ENCODE measurements around the gene CHRND. TPM values are rescaled to one million over a fixed set of nuclear protein-coding genes. Genes with fewer than 3 reads are reported as not detected.
"Not testable (repeated sequence)": the region's sequence is repeated elsewhere in the genome, so short reads cannot be mapped to it uniquely, and the experiment has no call there.

Gene CHRND
- total RNA-seq, 1 experiment from 2014 or later, result 0.05 TPM

- DNase-seq (ENCODE audit: extremely low read depth, low read depth), result no peak
Observed at GRCh38 chr2:232524771-232525170, 1.2 kb upstream of the CHRND start.

- no peak for DNase-seq (ENCODE audit: extremely low read depth, low read depth)
Observed at GRCh38 chr2:232525199-232525598, 761 bp upstream of the CHRND start.

- DNase-seq (ENCODE audit: extremely low read depth, low read depth), result no peak
Observed at GRCh38 chr2:232526372-232526941, 497 bp downstream of the CHRND start.

DNA sequence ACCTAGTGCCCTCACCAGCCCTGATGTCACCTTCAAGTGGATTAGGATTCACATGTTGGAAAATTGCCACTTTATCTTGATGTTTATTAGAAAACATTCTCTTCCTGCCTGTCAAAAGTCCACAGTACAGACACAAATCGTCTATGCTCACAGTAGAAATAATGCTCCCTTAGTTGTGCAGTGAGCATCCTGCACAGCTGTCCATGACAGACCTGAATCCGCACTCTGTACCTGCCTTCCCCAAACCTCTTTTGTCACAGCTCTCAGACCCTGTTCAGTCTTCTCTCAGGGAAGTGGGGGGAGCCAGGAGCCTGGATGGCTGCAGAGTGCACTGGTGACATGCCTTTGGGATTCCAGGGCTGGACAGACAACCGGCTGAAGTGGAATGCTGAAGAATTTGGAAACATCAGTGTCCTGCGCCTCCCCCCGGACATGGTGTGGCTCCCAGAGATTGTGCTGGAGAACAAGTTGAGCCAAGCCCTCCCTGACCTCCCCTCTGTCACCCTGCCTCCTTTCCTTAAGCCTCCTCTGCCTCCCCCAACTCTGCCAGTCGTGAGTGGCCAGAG, 2.0 kb downstream of the CHRND start:
- no peak for DNase-seq (ENCODE audit: extremely low read depth, low read depth)

DNA sequence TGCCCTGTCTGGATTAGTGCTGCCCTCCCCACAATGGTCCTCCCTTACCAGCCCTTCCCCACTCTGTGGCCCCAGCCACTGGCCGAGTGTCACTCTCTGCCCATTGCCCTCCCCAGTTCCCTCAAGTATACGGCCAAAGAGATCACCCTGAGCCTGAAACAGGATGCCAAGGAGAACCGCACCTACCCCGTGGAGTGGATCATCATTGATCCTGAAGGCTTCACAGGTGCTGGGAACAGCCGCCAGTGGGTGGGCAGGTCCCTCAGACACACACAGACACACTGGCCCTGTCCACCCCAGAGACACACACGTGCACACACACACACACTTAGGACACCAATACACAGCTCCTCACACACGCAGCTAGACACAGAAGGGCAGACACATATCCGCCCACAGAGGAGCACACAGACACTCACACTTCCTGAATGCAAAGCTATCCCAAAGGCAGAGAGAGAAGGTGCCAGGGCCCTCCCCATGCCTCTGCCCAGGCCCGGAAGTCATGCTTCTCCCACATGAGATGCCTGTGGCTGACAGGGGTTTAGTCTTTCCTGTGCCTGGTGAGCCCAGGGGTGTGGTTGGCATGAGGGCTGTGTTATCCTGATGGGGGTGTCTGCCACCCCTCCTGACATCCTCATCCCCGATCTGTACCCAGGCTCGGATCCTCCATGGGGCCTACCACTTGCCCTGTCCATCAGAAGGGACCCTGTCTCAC, 2.9 kb downstream of the CHRND start:
- DNase-seq (ENCODE audit: extremely low read depth, low read depth), result no peak

GRCh38 chr2:232529806-232530547, 4.0 kb downstream of the CHRND start:
- no peak for DNase-seq (ENCODE audit: extremely low read depth, low read depth)

GRCh38 chr2:232530626-232531260, 4.8 kb downstream of the CHRND start:
- DNase-seq (ENCODE audit: extremely low read depth, low read depth), result no peak

DNA sequence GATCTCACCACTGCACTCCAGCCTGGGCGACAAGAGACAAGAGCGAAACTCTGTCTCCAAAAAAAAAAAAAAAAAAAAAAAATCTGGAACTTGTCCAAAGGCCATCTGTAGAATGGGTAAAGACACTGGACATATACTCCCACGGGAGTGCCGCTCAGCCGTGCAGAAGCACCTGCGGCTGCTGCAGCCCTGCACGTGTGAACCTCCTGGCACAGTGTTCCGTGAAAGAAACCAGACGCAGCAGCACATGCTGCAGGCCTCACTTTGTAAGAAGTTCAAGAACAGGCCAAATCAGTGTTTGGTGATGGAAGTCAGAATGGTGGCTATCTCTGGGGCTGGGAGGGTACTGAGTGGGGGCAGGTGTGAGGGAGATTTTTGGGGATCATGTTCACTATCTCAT, 6.5 kb downstream of the CHRND start:
- no peak for DNase-seq (ENCODE audit: extremely low read depth, low read depth)

- not testable (repeated sequence) for DNase-seq (ENCODE audit: extremely low read depth, low read depth)
Observed at GRCh38 chr2:232532821-232533220, 6.9 kb downstream of the CHRND start.

DNA sequence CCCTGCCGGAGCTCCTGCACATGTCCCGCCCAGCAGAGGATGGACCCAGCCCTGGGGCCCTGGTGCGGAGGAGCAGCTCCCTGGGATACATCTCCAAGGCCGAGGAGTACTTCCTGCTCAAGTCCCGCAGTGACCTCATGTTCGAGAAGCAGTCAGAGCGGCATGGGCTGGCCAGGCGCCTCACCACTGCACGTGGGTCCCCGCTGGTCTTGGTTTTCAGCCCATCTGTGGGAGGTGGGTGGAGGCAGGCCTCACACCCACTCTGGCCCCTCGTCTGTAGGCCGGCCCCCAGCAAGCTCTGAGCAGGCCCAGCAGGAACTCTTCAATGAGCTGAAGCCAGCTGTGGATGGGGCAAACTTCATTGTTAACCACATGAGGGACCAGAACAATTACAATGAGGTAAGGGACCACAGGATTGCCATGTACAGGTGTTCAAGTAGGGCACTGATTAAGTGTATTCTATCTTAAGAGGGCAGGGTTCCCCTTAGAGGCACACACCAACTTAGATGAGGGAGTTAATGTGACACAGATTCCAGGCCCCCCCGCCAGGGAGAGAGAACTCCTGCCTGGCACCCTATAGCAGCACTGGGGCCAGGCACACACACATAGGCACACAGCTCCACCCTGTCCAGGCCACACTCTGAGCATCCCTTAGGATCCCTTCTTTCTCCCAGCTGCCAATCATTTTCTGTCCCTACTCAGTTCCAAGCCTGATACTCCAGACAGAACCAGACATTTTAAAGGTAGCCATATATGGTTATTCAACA, 8.2 kb downstream of the CHRND start:
- no peak for DNase-seq (ENCODE audit: extremely low read depth, low read depth)

DNA sequence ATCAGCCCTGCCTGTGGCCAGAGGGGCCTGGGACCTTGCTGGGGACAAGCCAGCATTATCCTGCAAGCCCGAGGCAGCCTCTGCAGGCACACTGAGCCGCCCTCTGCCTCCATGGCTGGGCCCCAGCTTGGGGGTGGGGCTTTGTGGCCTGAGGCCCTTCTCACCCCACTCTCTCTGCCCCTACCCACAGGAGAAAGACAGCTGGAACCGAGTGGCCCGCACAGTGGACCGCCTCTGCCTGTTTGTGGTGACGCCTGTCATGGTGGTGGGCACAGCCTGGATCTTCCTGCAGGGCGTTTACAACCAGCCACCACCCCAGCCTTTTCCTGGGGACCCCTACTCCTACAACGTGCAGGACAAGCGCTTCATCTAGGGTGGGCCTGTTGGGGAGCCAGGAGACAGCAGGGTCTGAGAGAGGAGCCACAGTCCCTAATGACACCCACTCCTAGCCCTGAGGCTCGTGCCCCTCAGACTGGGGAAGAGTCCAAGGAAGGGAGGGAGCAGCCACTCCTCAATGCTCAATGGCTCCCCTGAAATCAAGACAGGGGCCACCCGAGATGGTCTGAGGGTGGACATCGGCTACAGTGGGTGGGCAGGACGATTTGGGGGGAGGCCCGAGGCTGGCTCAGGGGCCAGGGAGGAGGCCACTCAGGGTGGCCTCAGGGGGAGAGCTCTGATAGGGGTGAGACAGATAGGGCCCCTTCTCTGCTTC, 9.1 kb downstream of the CHRND start:
- no peak for DNase-seq (ENCODE audit: extremely low read depth, low read depth)

- DNase-seq (ENCODE audit: extremely low read depth, low read depth), result no peak
Observed at GRCh38 chr2:232535761-232536530, 10.0 kb downstream of the CHRND start.

GRCh38 chr2:232537079-232537478, 11.1 kb downstream of the CHRND start:
- DNase-seq (ENCODE audit: extremely low read depth, low read depth), result no peak

DNA sequence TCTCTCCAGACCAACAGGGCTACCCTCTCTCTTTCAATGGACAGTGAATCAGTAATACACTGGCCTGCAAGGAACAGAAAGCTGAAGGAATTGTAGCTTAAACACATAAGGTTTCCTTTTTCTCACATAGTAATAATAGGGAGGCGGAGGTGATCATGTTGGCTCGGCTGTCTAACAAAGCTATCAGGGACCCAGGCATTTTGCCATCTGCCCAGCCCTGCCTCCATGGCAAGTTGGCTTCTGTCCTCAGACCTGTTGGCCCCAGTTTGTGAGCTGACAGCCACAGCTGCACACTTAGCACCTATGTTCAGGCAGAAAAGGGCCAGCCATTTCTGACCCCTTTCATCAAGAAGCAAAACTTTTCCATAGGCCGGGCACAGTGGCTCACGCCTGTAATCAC, 11.5 kb downstream of the CHRND start:
- no peak for DNase-seq (ENCODE audit: extremely low read depth, low read depth)

GRCh38 chr2:232538671-232539070, 12.7 kb downstream of the CHRND start:
- no peak for DNase-seq (ENCODE audit: extremely low read depth, low read depth)

DNA sequence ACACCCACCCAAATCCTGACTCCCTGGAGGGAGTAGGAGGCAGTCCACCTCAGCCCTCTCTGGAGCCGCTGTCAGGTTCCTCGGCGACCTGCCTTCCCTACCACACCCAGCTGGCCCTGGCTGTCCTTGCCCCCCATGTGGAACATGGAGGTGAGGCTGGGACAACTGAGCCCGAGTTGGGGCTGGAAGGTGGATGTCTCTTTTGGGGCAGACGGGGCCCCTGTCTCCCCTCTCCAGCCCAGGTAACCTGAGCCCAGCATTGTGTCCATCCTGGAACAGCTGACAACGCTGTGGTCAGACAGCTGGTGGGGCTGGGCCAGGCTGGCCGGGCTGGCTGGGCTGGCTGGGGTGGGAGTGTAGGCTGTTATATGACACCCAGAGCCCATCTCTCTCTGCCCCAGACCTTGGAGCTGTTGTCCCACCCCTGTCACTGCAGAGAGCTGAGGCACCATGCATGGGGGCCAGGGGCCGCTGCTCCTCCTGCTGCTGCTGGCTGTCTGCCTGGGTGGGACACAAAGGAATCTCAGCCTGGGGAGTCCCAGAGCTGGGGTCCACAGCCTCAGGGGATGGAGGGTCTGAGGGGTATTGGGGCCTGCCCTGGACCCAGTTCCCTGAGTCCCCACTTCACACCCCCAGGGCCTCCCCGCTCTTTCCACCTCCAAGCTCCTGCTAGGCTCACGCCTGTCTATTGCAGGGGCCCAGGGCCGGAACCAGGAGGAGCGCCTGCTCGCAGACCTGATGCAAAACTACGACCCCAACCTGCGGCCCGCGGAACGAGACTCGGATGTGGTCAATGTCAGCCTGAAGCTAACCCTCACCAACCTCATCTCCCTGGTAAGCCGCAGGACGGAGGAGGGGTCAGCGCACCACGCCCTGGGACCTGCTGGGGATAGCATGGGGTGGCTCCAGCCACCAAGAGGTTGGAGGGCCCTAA, 13.6 kb downstream of the CHRND start, which contains the start of gene CHRNG:
Gene CHRNG, plus strand, starts transcription at position 395 of the 934 bp plus-strand sequence. Its CDS starts 56 bp downstream, at position 451.
- DNase-seq (ENCODE audit: extremely low read depth, low read depth), result no peak

DNA sequence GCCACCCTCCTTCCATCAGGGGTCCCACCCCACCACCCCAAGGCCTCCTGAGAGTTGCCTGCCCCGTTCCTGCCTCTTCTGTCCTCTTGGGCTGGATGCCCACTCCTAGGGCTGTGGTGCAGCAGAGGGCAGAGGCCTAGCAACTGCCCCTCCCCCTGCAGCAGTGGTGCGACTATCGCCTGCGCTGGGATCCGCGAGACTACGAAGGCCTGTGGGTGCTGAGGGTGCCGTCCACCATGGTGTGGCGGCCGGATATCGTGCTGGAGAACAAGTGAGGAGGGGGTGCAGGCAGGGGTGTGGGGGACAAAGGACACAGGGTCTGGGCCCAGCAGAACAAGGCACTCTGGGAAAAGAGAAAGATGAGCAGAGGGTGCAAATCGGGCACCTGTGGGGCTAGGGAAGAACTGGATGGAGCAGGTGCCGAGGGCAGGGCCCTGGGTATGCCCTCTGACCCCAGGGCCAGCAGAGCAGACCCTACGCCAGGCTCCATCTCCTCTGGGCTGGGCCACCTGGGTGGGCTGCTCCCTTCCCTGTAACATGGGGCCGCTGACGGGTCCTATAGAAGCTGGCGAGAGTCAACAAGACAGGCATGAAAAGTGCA, 14.6 kb downstream of the CHRND start:
- DNase-seq (ENCODE audit: extremely low read depth, low read depth), result no peak

All from NCI-H460 (cell line).